Suprapubic skin (tissue), 3 donors: ENCODE results near the gene LYPLAL1.
A peak's percentile ranks its signal among the peaks of the same experiment; 100 is the strongest.

Experiments used
- POLR2A ChIP-seq, 2 donors: fragments of 450-650 bp; IDR thresholded peaks; one replicate each; pipeline ENCODE4 v1.6.1; 2017; ENCODE audit warnings: antibody characterized with exemption in 2 of 2, mild to moderate bottlenecking in 2 of 2, moderate library complexity in 2 of 2
- TF ChIP-seq, protein P1 (sequence below), 2 donors: fragments of 200-600 bp in 1 of 2; fragments of 450-650 bp in 1 of 2; sonication (generic) in 1 of 2; IDR thresholded peaks; one replicate each; pipeline ENCODE4 v1.5.1; 2016 to 2019; ENCODE audit warnings: antibody characterized with exemption in 2 of 2, mild to moderate bottlenecking in 1 of 2, moderate library complexity in 1 of 2

GRCh38 chr1:219173758-219174459 lies at the start of gene LYPLAL1:
- TF ChIP-seq, protein P1, sequence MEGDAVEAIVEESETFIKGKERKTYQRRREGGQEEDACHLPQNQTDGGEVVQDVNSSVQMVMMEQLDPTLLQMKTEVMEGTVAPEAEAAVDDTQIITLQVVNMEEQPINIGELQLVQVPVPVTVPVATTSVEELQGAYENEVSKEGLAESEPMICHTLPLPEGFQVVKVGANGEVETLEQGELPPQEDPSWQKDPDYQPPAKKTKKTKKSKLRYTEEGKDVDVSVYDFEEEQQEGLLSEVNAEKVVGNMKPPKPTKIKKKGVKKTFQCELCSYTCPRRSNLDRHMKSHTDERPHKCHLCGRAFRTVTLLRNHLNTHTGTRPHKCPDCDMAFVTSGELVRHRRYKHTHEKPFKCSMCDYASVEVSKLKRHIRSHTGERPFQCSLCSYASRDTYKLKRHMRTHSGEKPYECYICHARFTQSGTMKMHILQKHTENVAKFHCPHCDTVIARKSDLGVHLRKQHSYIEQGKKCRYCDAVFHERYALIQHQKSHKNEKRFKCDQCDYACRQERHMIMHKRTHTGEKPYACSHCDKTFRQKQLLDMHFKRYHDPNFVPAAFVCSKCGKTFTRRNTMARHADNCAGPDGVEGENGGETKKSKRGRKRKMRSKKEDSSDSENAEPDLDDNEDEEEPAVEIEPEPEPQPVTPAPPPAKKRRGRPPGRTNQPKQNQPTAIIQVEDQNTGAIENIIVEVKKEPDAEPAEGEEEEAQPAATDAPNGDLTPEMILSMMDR (IDR thresholded peaks at IDR 0.05): no peak
- peak in 1 of 2 donors; percentile 91 for TF ChIP-seq POLR2A (IDR thresholded peaks at IDR 0.05)
